KMS-11 (cell line): ENCODE data around the gene PRXL2B.

Source experiments
- H2AFZ ChIP-seq: fragments of 200-600 bp; sonication (generic); 2 replicates; pipeline ENCODE4 v1.6.1; 2016; ENCODE audit warnings: antibody characterized with exemption, mixed run types, low read depth
- H3K27ac ChIP-seq: fragments of 200-600 bp; sonication (generic); 2 replicates; pipeline ENCODE4 v1.6.1; 2016; ENCODE audit warnings: mild to moderate bottlenecking, mixed run types
- H3K27me3 ChIP-seq: fragments of 200-600 bp; sonication (generic); 2 replicates; pipeline ENCODE4 v1.6.1; 2017; ENCODE audit warnings: mild to moderate bottlenecking, low read depth, mixed run types, moderate library complexity; ENCODE audit not compliant: insufficient read depth
- H3K36me3 ChIP-seq: fragments of 200-600 bp; sonication (generic); 2 replicates; pipeline ENCODE4 v1.6.1; 2017; ENCODE audit warnings: mild to moderate bottlenecking, mixed run types; ENCODE audit not compliant: insufficient read depth
- H3K4me1 ChIP-seq: fragments of 200-600 bp; sonication (generic); 2 replicates; pipeline ENCODE4 v1.6.1; 2016; ENCODE audit warnings: mild to moderate bottlenecking, low read depth, mixed run types; ENCODE audit not compliant: poor library complexity, severe bottlenecking
- H3K4me2 ChIP-seq: fragments of 200-600 bp; sonication (generic); 2 replicates; pipeline ENCODE4 v1.7.0; 2016; ENCODE audit warnings: mild to moderate bottlenecking, mixed run types
- H3K4me3 ChIP-seq: fragments of 200-600 bp; sonication (generic); IDR thresholded peaks from 2 replicates; pipeline ENCODE4 v1.6.1; 2017; ENCODE audit warnings: low read depth, low read length, mixed read lengths; ENCODE audit not compliant: insufficient read depth
- H3K79me2 ChIP-seq: fragments of 200-600 bp; sonication (generic); 2 replicates; pipeline ENCODE4 v1.6.1; 2016; ENCODE audit warnings: low read depth, mixed run types; ENCODE audit not compliant: insufficient read depth
- H3K9ac ChIP-seq: fragments of 200-600 bp; sonication (generic); 2 replicates; pipeline ENCODE4 v1.6.1; 2016; ENCODE audit warnings: mild to moderate bottlenecking, mixed run types
- H4K20me1 ChIP-seq: fragments of 200-600 bp; sonication (generic); 2 replicates; pipeline ENCODE4 v1.6.1; 2016; ENCODE audit warnings: mild to moderate bottlenecking, mixed run types; ENCODE audit not compliant: insufficient read depth
- CTCF ChIP-seq: fragments of 200-600 bp; sonication (generic); conservative IDR thresholded peaks from 2 replicates; pipeline ENCODE4 v1.6.1; 2017; ENCODE audit warnings: low read depth, mild to moderate bottlenecking, antibody characterized with exemption, low read length, moderate library complexity, mixed read lengths

PRXL2B gene

GRCh38 chr1:2586154-2587070, at the start of gene PRXL2B:
Gene PRXL2B, plus strand, starts transcription at chr1:2586777. Its CDS starts 109 bp downstream, at chr1:2586886.
- H4K20me1 ChIP-seq, result no peaks in the 10 kb centered on the region
- no peaks in the 10 kb centered on the region for H3K79me2 ChIP-seq
- H3K27ac ChIP-seq, result peak within 1 kb of the TSS; percentile 54
- peaks cover 39% of the 10 kb centered on the region for H3K27me3 ChIP-seq
- H3K36me3 ChIP-seq, result no peaks in the 10 kb centered on the region
- peak within 1 kb of the TSS; percentile 99 for H3K4me2 ChIP-seq
- H2AFZ ChIP-seq, result peak within 1 kb of the TSS; percentile 76
- peaks cover 9% of the 10 kb centered on the region for H3K4me1 ChIP-seq
- no peak for TF ChIP-seq CTCF
- H3K4me3 ChIP-seq, result peak within 1 kb of the TSS; percentile 86
- H3K9ac ChIP-seq, result peak within 1 kb of the TSS; percentile 72

- H3K9ac ChIP-seq, result no peak overlapping the region
- H4K20me1 ChIP-seq, result no peaks in the 10 kb centered on the region
- H3K4me3 ChIP-seq, result no peak overlapping the region
- no peaks in the 10 kb centered on the region for H3K79me2 ChIP-seq
- H2AFZ ChIP-seq, result no peak overlapping the region
- peaks cover 7% of the 10 kb centered on the region for H3K4me1 ChIP-seq
- H3K27ac ChIP-seq, result no peak overlapping the region
- H3K4me2 ChIP-seq, result no peak overlapping the region
- H3K36me3 ChIP-seq, result no peaks in the 10 kb centered on the region
- peaks cover 49% of the 10 kb centered on the region for H3K27me3 ChIP-seq
- no peak for TF ChIP-seq CTCF
Measured at GRCh38 chr1:2537784-2538115, 48.8 kb upstream of the PRXL2B start.

- no peak overlapping the region for H3K9ac ChIP-seq
- H3K4me1 ChIP-seq, result peaks cover 7% of the 10 kb centered on the region
- no peak overlapping the region for H3K4me3 ChIP-seq
- TF ChIP-seq CTCF, result no peak
- no peaks in the 10 kb centered on the region for H3K79me2 ChIP-seq
- H2AFZ ChIP-seq, result no peak overlapping the region
- H3K36me3 ChIP-seq, result no peaks in the 10 kb centered on the region
- no peak overlapping the region for H3K27ac ChIP-seq
- H4K20me1 ChIP-seq, result no peaks in the 10 kb centered on the region
- no peak overlapping the region for H3K4me2 ChIP-seq
- H3K27me3 ChIP-seq, result peaks cover 42% of the 10 kb centered on the region
Measured at GRCh38 chr1:2538376-2538775, 48.2 kb upstream of the PRXL2B start.

- Histone ChIP-seq H3K4me2 (no peak overlapping the region), H3K27me3 (peaks cover 37% of the 10 kb centered on the region), H3K9ac (no peak overlapping the region), H3K36me3 (no peaks in the 10 kb centered on the region), H3K4me3 (no peak overlapping the region), H3K4me1 (peaks cover 7% of the 10 kb centered on the region), H3K79me2 (no peaks in the 10 kb centered on the region), H3K27ac (no peak overlapping the region), H4K20me1 (no peaks in the 10 kb centered on the region), H2AFZ (no peak overlapping the region)
- TF ChIP-seq CTCF, result no peak; the same call in 1 of the 2 replicates
Measured at GRCh38 chr1:2538872-2539271, 47.7 kb upstream of the PRXL2B start.
